Measurements from ENCODE around the gene YARS1. TPM values are rescaled to one million over a fixed set of nuclear protein-coding genes. Genes with fewer than 3 reads are reported as not detected.

YARS1 gene
- total and polyA plus RNA-seq, 2 of the 13 experiments (the other 11 are each of a cell fraction or from before 2014, with no cell fraction given), result 50.1 to 113 TPM

DNA sequence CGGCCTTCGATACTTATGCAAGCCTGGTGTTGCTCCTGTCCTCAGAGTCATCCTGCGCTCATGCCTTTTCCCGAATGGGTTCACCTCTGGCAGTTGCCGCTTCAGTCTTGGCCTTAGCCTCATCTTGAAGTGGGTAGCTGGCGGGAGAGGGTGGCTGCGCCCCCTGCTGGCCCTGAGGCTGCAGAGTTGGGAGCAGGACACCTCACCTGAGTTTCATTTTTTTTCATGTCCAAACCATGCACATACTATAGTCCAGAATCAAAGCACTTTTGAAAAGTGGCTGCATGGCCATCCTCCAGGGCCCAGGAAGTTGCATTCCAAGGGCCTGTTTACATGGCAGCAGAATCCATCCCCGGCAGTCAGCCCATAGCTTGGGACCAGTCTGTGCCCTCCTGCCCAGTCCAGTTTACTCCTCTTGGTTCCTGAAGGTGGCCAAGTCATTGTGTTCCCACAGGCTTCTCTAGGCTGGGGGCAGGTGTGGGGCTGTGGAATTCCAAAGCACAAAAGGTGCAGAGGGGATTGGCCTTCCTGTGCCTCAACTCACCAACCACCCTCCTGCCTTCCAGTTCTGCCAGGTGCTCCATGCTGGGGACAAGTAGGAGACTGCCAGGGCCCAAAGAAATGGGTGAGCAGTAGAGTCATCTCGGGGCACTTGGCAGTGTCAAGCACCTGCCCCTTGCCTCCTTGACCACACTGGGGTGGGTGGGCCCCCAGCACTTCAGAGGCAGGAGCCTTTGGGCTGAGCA, 44.0 kb downstream of the YARS1 start (continued):
- TF ChIP-seq ZBED4 (CRISPR knock-in tag; IDR thresholded peaks at IDR 0.05; ENCODE audit: borderline replicate concordance), result no peak
- TF ChIP-seq, protein P1, sequence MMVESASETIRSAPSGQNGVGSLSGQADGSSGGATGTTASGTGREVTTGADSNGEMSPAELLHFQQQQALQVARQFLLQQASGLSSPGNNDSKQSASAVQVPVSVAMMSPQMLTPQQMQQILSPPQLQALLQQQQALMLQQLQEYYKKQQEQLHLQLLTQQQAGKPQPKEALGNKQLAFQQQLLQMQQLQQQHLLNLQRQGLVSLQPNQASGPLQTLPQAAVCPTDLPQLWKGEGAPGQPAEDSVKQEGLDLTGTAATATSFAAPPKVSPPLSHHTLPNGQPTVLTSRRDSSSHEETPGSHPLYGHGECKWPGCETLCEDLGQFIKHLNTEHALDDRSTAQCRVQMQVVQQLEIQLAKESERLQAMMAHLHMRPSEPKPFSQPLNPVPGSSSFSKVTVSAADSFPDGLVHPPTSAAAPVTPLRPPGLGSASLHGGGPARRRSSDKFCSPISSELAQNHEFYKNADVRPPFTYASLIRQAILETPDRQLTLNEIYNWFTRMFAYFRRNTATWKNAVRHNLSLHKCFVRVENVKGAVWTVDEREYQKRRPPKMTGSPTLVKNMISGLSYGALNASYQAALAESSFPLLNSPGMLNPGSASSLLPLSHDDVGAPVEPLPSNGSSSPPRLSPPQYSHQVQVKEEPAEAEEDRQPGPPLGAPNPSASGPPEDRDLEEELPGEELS (CRISPR knock-in tag; IDR thresholded peaks at IDR 0.05), result 0 out of 2 replicates have a peak, but pooled peaks have one; percentile 21
- TF ChIP-seq, protein P2, sequence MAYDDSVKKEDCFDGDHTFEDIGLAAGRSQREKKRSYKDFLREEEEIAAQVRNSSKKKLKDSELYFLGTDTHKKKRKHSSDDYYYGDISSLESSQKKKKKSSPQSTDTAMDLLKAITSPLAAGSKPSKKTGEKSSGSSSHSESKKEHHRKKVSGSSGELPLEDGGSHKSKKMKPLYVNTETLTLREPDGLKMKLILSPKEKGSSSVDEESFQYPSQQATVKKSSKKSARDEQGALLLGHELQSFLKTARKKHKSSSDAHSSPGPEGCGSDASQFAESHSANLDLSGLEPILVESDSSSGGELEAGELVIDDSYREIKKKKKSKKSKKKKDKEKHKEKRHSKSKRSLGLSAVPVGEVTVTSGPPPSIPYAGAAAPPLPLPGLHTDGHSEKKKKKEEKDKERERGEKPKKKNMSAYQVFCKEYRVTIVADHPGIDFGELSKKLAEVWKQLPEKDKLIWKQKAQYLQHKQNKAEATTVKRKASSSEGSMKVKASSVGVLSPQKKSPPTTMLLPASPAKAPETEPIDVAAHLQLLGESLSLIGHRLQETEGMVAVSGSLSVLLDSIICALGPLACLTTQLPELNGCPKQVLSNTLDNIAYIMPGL (CRISPR knock-in tag; IDR thresholded peaks at IDR 0.05; ENCODE audit: borderline replicate concordance in 1 of 2, low read depth in 1 of 2), result 0 out of 4 replicates have a peak, but pooled peaks of 1 of the 2 experiments have one; percentile 54

All from HepG2 (cell line).